ENCODE results near the gene SPECC1.
"Not testable (repeated sequence)": the region's sequence is repeated elsewhere in the genome, so short reads cannot be mapped to it uniquely, and the experiment has no call there.

Gene SPECC1

GRCh38 chr17:20092973-20093626 is 83.9 kb downstream of the SPECC1 start:
- no peak for DNase-seq (ENCODE audit: low read depth)

- no peak for DNase-seq (ENCODE audit: low read depth)
These were observed 85.6 kb downstream of the SPECC1 start for GRCh38 chr17:20094777-20095176.

- peak; percentile 22 for DNase-seq (ENCODE audit: low read depth)
These were observed 86.3 kb downstream of the SPECC1 start for GRCh38 chr17:20095336-20096080.

GRCh38 chr17:20096430-20096829 is 87.3 kb downstream of the SPECC1 start:
- DNase-seq (ENCODE audit: low read depth), result no peak

GRCh38 chr17:20097330-20097729 is 88.2 kb downstream of the SPECC1 start:
- DNase-seq (ENCODE audit: low read depth), result no peak

- no peak for DNase-seq (ENCODE audit: low read depth)
These were observed 89.2 kb downstream of the SPECC1 start for GRCh38 chr17:20098314-20098713.

- not testable (repeated sequence) for DNase-seq (ENCODE audit: low read depth)
These were observed 91.6 kb downstream of the SPECC1 start for GRCh38 chr17:20100806-20101205.

- DNase-seq (ENCODE audit: low read depth), result no peak
These were observed 94.6 kb downstream of the SPECC1 start for GRCh38 chr17:20103454-20104446.

- DNase-seq (ENCODE audit: low read depth), result no peak
These were observed 96.6 kb downstream of the SPECC1 start for GRCh38 chr17:20105539-20106280.

GRCh38 chr17:20106446-20106845 is 97.3 kb downstream of the SPECC1 start:
- not testable (repeated sequence) for DNase-seq (ENCODE audit: low read depth)

- DNase-seq (ENCODE audit: low read depth), result no peak
These were observed 99.9 kb downstream of the SPECC1 start for GRCh38 chr17:20109076-20109475.

- no peak for DNase-seq (ENCODE audit: low read depth)
These were observed 102.4 kb downstream of the SPECC1 start for GRCh38 chr17:20111538-20111937.

- no peak for DNase-seq (ENCODE audit: low read depth)
These were observed 105.3 kb downstream of the SPECC1 start for GRCh38 chr17:20114466-20114865.

- peak; percentile 23 for DNase-seq (ENCODE audit: low read depth)
These were observed 107.6 kb downstream of the SPECC1 start for GRCh38 chr17:20116683-20117309.

- no peak for DNase-seq (ENCODE audit: low read depth)
These were observed 109.1 kb downstream of the SPECC1 start for GRCh38 chr17:20118280-20118679.

- no peak for DNase-seq (ENCODE audit: low read depth)
These were observed 111.7 kb downstream of the SPECC1 start for GRCh38 chr17:20120836-20121235.

GRCh38 chr17:20121359-20122253 is 112.4 kb downstream of the SPECC1 start:
- peak; percentile 22 for DNase-seq (ENCODE audit: low read depth)

GRCh38 chr17:20122254-20122879 is 113.2 kb downstream of the SPECC1 start:
- no peak for DNase-seq (ENCODE audit: low read depth)

GRCh38 chr17:20123209-20123608 is 114.0 kb downstream of the SPECC1 start:
- no peak for DNase-seq (ENCODE audit: low read depth)

GRCh38 chr17:20125724-20126123 is 116.6 kb downstream of the SPECC1 start:
- no peak for DNase-seq (ENCODE audit: low read depth)
